Measurements from ENCODE around the gene CAMKMT.

DNA sequence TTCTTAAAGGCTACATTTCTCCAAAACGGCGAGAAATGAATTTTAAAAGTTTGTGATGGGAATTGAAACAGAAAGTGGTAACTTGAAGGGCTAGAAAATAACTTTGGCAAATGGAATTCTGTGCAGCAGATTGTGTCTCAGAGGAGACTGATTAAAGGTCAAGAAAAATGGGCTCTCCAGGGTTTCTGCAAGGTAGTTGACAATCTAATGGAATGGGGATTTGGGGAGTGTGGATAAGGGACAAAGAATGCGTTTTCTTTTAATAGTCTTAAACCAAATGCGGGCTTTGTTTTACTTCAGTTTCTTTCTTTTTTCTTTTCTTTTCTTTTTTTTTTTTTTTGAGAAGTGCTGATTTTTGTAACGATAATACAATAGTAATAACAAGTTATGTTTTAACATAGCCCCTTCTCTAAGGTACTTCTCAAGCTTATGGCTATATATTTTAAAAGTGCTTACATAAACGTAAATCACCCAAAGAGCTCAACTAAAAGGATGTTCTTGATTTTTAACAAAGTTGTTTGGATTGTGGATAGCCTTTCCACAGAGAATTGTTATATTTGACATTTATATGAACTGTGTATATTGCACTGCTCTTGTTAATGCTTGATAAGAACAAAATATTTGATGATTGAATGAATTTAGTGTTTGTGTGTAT is 36.6 kb downstream of the CAMKMT start:
- TF ChIP-seq, protein P1, sequence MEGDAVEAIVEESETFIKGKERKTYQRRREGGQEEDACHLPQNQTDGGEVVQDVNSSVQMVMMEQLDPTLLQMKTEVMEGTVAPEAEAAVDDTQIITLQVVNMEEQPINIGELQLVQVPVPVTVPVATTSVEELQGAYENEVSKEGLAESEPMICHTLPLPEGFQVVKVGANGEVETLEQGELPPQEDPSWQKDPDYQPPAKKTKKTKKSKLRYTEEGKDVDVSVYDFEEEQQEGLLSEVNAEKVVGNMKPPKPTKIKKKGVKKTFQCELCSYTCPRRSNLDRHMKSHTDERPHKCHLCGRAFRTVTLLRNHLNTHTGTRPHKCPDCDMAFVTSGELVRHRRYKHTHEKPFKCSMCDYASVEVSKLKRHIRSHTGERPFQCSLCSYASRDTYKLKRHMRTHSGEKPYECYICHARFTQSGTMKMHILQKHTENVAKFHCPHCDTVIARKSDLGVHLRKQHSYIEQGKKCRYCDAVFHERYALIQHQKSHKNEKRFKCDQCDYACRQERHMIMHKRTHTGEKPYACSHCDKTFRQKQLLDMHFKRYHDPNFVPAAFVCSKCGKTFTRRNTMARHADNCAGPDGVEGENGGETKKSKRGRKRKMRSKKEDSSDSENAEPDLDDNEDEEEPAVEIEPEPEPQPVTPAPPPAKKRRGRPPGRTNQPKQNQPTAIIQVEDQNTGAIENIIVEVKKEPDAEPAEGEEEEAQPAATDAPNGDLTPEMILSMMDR (IDR thresholded peaks at IDR 0.05): no peak
- TF ChIP-seq POLR2AphosphoS5 (IDR thresholded peaks at IDR 0.05) (no peak), EP300 (IDR thresholded peaks at IDR 0.05) (no peak), POLR2A (IDR thresholded peaks at IDR 0.05) (no peak)
